ENCODE measurements around the gene NCAPG.

GRCh38 chr4:17773135-17773698 lies 37.6 kb upstream of the NCAPG start:
- TF ChIP-seq RBBP5 (IDR thresholded peaks at IDR 0.05; ENCODE audit: borderline replicate concordance, insufficient read depth, low read length, poor library complexity, severe bottlenecking) (no peak), CTCF (IDR thresholded peaks at IDR 0.05 in 2 of 3, conservative IDR thresholded peaks at IDR 0.05 in 1 of 3; ENCODE audit: insufficient read depth in 2 of 3, low read depth in 1 of 3, low read length in 3 of 3) (no peak), SNRNP70 (optimal IDR thresholded peaks at IDR 0.05; ENCODE audit: low read depth, low read length) (no peak), CAMTA2 (CRISPR knock-in tag; conservative IDR thresholded peaks at IDR 0.05) (no peak), USF1 (CRISPR knock-in tag; IDR thresholded peaks at IDR 0.05) (no peak), ATF7 (IDR thresholded peaks at IDR 0.05) (no peak), TEAD4 (IDR thresholded peaks at IDR 0.05; ENCODE audit: low read length) (no peak), TEAD4 (CRISPR knock-in tag; IDR thresholded peaks at IDR 0.05; ENCODE audit: borderline replicate concordance) (no peak), NFE2L1 (tag; IDR thresholded peaks at IDR 0.05; ENCODE audit: borderline replicate concordance, low read depth) (no peak), ZKSCAN1 (IDR thresholded peaks at IDR 0.05; ENCODE audit: low read depth, low read length) (no peak)

Measured in K562 (cell line).